Upper lobe of left lung (tissue), 6 donors: Measurements from ENCODE around the gene RPL7A. TPM values are rescaled to one million over a fixed set of nuclear protein-coding genes. Genes with fewer than 3 reads are reported as not detected.
"Not testable (repeated sequence)": the region's sequence is repeated elsewhere in the genome, so short reads cannot be mapped to it uniquely, and the experiment has no call there.

Experiments used
- ATAC-seq, 2 donors: fragments of 200-7000 bp; cut with Tn5 transposase; one replicate each; pipeline ENCODE4 v1.9.1; 2022; ENCODE audit warnings: mild to moderate bottlenecking in 2 of 2, moderate library complexity in 2 of 2; ENCODE audit not compliant: low FRiP score in 2 of 2
- DNase-seq, 2 donors: peaks; one replicate each; pipeline ENCODE4 v3.0.0-alpha.2; 2019 to 2020
- H3K27ac ChIP-seq, 4 donors: fragments of 200-600 bp; sonication (generic); one replicate each; pipeline ENCODE4 v1.5.1; 2016 to 2019
- H3K27me3 ChIP-seq, 4 donors: fragments of 200-600 bp; sonication (generic); one replicate each; pipeline ENCODE4 v1.5.1; 2017 to 2019
- H3K36me3 ChIP-seq, 4 donors: fragments of 200-600 bp; sonication (generic); one replicate each; pipeline ENCODE4 v1.5.1; 2016 to 2019
- H3K4me1 ChIP-seq, 4 donors: fragments of 200-600 bp; sonication (generic); one replicate each; pipeline ENCODE4 v1.5.1; 2018 to 2019
- H3K4me3 ChIP-seq, 4 donors: fragments of 200-600 bp; sonication (generic); one replicate each; pipeline ENCODE4 v1.5.1; 2017 to 2019; ENCODE audit warnings: mild to moderate bottlenecking in 2 of 4, moderate library complexity in 1 of 4
- H3K9me3 ChIP-seq, 4 donors: fragments of 200-600 bp; sonication (generic); one replicate each; pipeline ENCODE4 v1.5.1; 2018 to 2019
- EP300 ChIP-seq, 4 donors: sonication (generic); formaldehyde crosslinking; IDR thresholded peaks; one replicate each; pipeline ENCODE4 v1.5.1; 2017; ENCODE audit warnings: antibody characterized with exemption in 4 of 4, control low read depth in 2 of 4
- POLR2A ChIP-seq, 4 donors: fragments of 450-650 bp; IDR thresholded peaks; one replicate each; pipeline ENCODE4 v1.5.1; 2016 to 2017; ENCODE audit warnings: antibody characterized with exemption in 4 of 4, mild to moderate bottlenecking in 2 of 4
- POLR2AphosphoS5 ChIP-seq, 2 donors: sonication (generic); formaldehyde crosslinking; IDR thresholded peaks; one replicate each; pipeline ENCODE4 v1.5.1; 2017; ENCODE audit warnings: antibody characterized with exemption in 2 of 2
- WGBS, 2 donors: methylation state at CpG; one replicate each; pipeline ENCODE4 v1.1.5; 2017 to 2018; 5-methylcytosine and 5-hydroxymethylcytosine counted together
- total RNA-seq, 6 donors: library from RNA; depleted of rRNA in 4 of 6; stranded (reverse); fragments of >200 nt in 4 of 6; gene quantifications; one replicate each; pipeline versions ENCODE4 v1.1.0 to v1.2.1, GENCODE V29; 2016 to 2021
- TF ChIP-seq, protein P1 (sequence below), 6 experiments: fragments of 450-650 bp in 4 of 6; fragments of 200-600 bp in 2 of 6; sonication (generic) in 2 of 6; IDR thresholded peaks; one replicate each; pipeline ENCODE4 v1.5.1; 2016 to 2019; ENCODE audit warnings: antibody characterized with exemption in 6 of 6
- donor health status: DM: no; HTN: no; CAD: no; lungs with moderate emphysema.
- donor health status: DM: no; HTN: yes; CAD: no; lungs with severe emphysema.

RPL7A gene
- total RNA-seq, result 1,000 to 10,000 TPM in 4 of 6 donors, 100 to 1,000 TPM in 2; 840 to 1,613 (median 1,352) TPM

DNA sequence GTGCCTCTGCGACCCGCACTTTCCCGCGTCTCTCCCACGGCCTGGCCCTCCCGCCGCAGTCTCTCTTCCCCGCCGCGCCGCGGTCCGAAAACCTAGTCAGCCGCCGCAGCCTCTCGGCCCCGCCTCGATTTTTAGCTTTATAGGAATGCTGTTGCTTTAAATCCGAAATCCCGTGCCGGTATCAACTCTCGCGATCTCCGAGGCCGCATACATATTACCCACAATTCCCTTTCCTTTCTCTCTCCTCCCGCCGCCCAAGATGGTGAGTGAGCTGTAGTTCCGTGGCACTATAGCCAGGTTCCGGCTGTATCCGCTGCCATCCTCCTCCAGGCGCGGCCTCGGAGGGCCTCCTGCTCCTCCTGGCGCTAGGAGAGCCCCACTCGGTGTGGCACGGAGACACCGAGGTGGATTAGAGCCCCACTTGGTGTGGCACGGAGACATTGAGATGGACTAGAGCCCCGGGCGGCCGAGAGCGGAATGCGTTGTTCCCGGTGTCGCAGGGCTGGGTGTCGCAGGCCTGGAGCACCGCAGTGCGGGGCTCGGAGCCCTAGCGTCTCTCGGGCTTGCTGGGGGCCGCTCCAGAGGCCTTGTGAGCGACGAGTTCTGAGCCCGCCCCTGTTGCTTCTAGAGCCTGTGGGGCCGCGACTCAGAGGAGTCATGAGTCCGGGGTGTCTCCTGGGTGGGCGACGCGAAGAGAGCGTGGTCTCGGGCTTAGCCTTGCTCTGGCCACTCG lies at the start of gene RPL7A, which contains the start of gene MED22:
Gene RPL7A (plus strand): TSS at position 234 of the 733 bp plus-strand sequence. CDS start 26 bp downstream, at position 260.
Gene MED22 (minus strand): TSS at position 147 of the 733 bp plus-strand sequence. CDS start 1,469 bp downstream, outside the sequence.
- Histone ChIP-seq H3K36me3 (peaks cover 35 to 69% (median 60%) of the 10 kb centered on the region in 4 donors), H3K9me3 (no peaks in the 10 kb centered on the region), H3K27me3 (no peaks in the 10 kb centered on the region), H3K27ac (peak within 1 kb of the TSS; percentile 84 to 96 (median 92)), H3K4me1 (peaks cover 24 to 39% (median 26%) of the 10 kb centered on the region in 4 donors), H3K4me3 (peak within 1 kb of the TSS; percentile 72 to 98 (median 86))
- WGBS, 2 donors, result 0% methylated on average over 14 to 60 of the region's 64 CpGs
- TF ChIP-seq, protein P1, sequence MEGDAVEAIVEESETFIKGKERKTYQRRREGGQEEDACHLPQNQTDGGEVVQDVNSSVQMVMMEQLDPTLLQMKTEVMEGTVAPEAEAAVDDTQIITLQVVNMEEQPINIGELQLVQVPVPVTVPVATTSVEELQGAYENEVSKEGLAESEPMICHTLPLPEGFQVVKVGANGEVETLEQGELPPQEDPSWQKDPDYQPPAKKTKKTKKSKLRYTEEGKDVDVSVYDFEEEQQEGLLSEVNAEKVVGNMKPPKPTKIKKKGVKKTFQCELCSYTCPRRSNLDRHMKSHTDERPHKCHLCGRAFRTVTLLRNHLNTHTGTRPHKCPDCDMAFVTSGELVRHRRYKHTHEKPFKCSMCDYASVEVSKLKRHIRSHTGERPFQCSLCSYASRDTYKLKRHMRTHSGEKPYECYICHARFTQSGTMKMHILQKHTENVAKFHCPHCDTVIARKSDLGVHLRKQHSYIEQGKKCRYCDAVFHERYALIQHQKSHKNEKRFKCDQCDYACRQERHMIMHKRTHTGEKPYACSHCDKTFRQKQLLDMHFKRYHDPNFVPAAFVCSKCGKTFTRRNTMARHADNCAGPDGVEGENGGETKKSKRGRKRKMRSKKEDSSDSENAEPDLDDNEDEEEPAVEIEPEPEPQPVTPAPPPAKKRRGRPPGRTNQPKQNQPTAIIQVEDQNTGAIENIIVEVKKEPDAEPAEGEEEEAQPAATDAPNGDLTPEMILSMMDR (IDR thresholded peaks at IDR 0.05), result peak in 4 of 6 experiments; percentile 27 to 51 (median 32)
- TF ChIP-seq POLR2A (IDR thresholded peaks at IDR 0.05), result peak; percentile 76 to 93 (median 89)
- TF ChIP-seq POLR2AphosphoS5 (IDR thresholded peaks at IDR 0.05), result peak; percentile 91 to 97
- no peak for TF ChIP-seq EP300 (IDR thresholded peaks at IDR 0.05)
- DNase-seq (peak; percentile 92 to 95), ATAC-seq (peak; percentile 91 to 95)

DNA sequence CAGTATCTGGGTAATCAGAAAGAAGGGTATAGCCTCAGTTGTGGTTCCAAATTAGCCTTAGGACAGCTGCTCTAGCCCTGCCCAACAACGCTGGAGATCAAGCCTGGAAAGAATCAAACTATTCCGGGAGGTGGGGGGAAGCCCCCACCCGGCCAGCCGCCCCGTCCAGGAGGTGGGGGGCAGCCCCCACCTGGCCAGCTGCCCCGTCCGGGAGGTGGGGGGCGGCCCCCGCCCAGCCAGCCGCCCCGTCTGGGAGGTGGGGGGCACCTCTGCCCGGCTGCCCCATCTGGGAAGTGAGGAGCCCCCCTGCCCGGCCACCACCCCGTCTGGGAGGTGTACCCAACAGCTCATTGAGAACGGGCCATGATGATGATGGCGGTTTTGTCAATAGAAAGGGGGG lies 48.0 kb upstream of the RPL7A start:
- not testable (repeated sequence) for H3K36me3 ChIP-seq, H3K27ac ChIP-seq, ATAC-seq, H3K27me3 ChIP-seq, H3K9me3 ChIP-seq, H3K4me1 ChIP-seq
- DNase-seq, result peak in 1 of 2 donors; percentile 72
- WGBS, 2 donors, result 49 to 82% methylated on average over 7 to 12 of the region's 16 CpGs
- peak overlapping the region in 1 of 4 donors; percentile 17 for H3K4me3 ChIP-seq

DNA sequence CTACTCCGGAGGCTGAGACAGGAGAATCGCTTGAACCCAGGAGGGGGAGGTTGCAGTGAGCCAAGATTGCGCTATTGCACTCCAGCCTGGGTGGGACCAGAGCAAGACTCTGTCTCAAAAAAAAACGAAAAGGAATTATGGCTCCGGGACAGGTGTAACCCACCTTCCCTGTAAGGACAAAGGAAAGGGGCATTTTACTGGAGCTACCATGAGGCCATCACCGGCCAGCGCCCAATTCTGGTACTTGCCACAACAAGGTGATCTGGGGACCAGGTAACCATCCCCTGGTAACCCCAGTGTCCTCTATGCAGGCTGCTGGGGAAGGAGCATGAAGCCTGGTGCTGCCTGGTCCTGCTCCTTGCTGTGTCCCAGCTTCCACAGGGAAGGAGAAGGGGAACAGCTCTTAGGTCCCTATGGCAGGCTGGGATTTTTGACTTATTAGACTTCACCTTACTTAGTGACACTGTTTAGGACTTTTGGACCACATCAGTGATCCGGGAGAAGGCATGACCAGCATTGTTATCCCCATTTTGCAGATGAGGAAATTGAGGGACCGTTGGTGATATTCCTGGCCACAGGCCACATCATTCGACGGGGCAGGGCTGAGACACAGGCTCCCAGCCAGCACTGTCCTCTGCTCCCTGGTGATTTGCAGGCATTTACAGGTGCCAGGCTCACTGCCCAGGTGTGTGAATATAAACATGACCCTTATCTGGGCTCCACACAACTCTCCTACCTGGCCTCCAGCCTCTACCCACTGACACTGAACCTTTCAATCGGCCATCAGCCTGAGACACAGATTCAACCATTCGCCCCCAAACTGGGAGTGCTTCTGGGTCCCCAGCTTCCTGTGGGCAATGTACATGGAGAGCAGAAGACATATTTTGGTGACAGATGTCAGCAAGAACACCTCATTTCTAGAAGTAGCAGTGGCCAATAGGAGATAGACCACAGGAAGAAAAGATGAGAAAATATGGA lies 46.5 kb upstream of the RPL7A start:
- H3K4me1 ChIP-seq, result peaks cover 0 to 3% (median 0%) of the 10 kb centered on the region in 4 donors
- ATAC-seq (no peak), DNase-seq (peak in 1 of 2 donors; percentile 3)
- 89 to 90% methylated on average over 13 of the region's 13 CpGs for WGBS, 2 donors
- no peak overlapping the region for H3K27ac ChIP-seq
- TF ChIP-seq POLR2AphosphoS5 (IDR thresholded peaks at IDR 0.05) (no peak), POLR2A (IDR thresholded peaks at IDR 0.05) (no peak), EP300 (IDR thresholded peaks at IDR 0.05) (no peak)
- TF ChIP-seq, protein P1 (IDR thresholded peaks at IDR 0.05), result no peak
- H3K4me3 ChIP-seq, result no peak overlapping the region
- H3K36me3 ChIP-seq, result no peaks in the 10 kb centered on the region
- H3K9me3 ChIP-seq, result no peaks in the 10 kb centered on the region
- H3K27me3 ChIP-seq, result no peaks in the 10 kb centered on the region

DNA sequence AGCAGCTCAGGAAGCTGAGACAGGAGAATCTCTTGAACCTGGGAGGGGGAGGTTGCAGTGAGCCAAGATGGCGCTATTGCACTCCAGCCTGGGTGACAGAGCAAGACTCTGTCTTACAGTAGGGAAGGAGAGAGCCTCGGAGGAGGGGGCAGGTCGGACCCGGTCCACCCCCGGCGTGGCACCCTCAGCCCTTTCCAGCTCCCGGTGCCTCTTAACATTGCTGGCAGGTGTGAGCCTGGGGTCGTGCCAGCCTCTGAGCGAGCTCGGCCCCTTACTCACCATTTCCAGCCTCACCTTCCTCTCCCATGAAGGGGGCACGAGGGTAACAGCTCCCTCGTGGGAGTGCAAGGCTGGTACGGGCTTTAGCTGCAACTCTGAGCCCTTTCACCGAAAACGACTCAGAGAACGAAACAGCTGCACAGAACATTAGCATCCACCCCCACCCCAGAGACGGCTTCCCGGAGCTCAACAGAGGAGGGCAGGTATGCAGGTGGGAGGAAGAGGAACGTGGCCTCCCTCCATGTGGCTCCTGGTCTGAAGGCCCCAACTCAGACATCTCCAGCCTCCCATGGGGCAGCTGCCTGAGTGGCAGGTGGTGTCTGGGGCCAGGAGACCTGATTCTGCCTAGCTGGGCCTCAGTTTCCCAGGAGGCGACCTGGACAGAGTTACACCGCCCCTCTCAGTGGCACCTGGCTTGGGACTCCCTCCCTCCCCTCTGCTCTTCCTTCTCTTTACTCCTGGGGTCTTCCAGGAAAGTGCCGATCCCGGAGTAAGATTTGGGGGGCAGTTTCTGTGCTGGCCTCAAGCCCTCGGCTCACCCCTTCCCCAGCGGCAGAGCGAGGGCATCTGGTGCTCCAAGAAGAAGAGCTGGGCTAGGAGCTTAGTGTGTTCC lies 44.5 kb upstream of the RPL7A start:
- no peak overlapping the region for H3K27ac ChIP-seq
- no peaks in the 10 kb centered on the region for H3K9me3 ChIP-seq
- no peak overlapping the region for H3K4me3 ChIP-seq
- no peaks in the 10 kb centered on the region for H3K36me3 ChIP-seq
- H3K4me1 ChIP-seq, result peaks cover 0 to 3% (median 0%) of the 10 kb centered on the region in 4 donors
- no peak for TF ChIP-seq POLR2A (IDR thresholded peaks at IDR 0.05)
- TF ChIP-seq POLR2AphosphoS5 (IDR thresholded peaks at IDR 0.05), result no peak
- TF ChIP-seq, protein P1 (IDR thresholded peaks at IDR 0.05), result no peak
- TF ChIP-seq EP300 (IDR thresholded peaks at IDR 0.05), result no peak
- DNase-seq (no peak), ATAC-seq (no peak)
- 84 to 91% methylated on average over 6 to 23 of the region's 26 CpGs for WGBS, 2 donors
- no peaks in the 10 kb centered on the region for H3K27me3 ChIP-seq
